Stomach smooth muscle (tissue), 2 donors: ENCODE data around the gene FAM3C.

Source experiments
- H3K27ac ChIP-seq: one replicate; pipeline ENCODE4 v1.7.0; 2013; ENCODE audit warnings: mild to moderate bottlenecking, low read length, inconsistent platforms
- H3K27me3 ChIP-seq, 2 donors: one replicate each; pipeline ENCODE4 v1.7.0; 2013; ENCODE audit warnings: low read length in 2 of 2; ENCODE audit not compliant: insufficient read depth in 2 of 2, control insufficient read depth in 1 of 2
- H3K36me3 ChIP-seq, 2 donors: one replicate each; pipeline ENCODE4 v1.7.0; 2013; ENCODE audit warnings: low read length in 2 of 2; ENCODE audit not compliant: control insufficient read depth in 2 of 2, insufficient read depth in 2 of 2
- H3K4me1 ChIP-seq: one replicate; pipeline ENCODE4 v1.7.0; 2013; ENCODE audit warnings: low read length; ENCODE audit not compliant: control insufficient read depth, insufficient read depth
- H3K4me3 ChIP-seq, 2 donors: one replicate each; pipeline ENCODE4 v1.7.0; 2013; ENCODE audit warnings: low read length in 2 of 2
- H3K9ac ChIP-seq, 2 donors: one replicate each; pipeline ENCODE4 v1.7.0; 2013; ENCODE audit warnings: low read length in 2 of 2, mild to moderate bottlenecking in 1 of 2
- H3K9me3 ChIP-seq, 2 donors: one replicate each; pipeline ENCODE4 v1.7.0; 2013; ENCODE audit warnings: low read length in 2 of 2; ENCODE audit not compliant: control insufficient read depth in 2 of 2
- donor health status: healthy.
- donor health status: Pancreatic carcinoma.

The FAM3C gene

GRCh38 chr7:121352323-121352722 lies 43.8 kb downstream of the FAM3C start:
- Histone ChIP-seq H3K27me3 (no peaks in the 10 kb centered on the region), H3K9ac (no peak overlapping the region), H3K27ac (no peak overlapping the region), H3K36me3 (peaks cover 4 to 24% of the 10 kb centered on the region in 2 donors), H3K9me3 (no peaks in the 10 kb centered on the region), H3K4me1 (no peaks in the 10 kb centered on the region), H3K4me3 (no peak overlapping the region)

- Histone ChIP-seq H3K4me1 (no peaks in the 10 kb centered on the region), H3K4me3 (no peak overlapping the region), H3K36me3 (peaks cover 2 to 23% of the 10 kb centered on the region in 2 donors)
These were observed 44.4 kb downstream of the FAM3C start for GRCh38 chr7:121351682-121352081.

GRCh38 chr7:121344497-121344896 lies 51.6 kb downstream of the FAM3C start:
- peaks cover 0 to 5% of the 10 kb centered on the region in 2 donors for H3K36me3 ChIP-seq
- no peak overlapping the region for H3K27ac ChIP-seq
- no peaks in the 10 kb centered on the region for H3K4me1 ChIP-seq
- no peak overlapping the region for H3K9ac ChIP-seq
- H3K9me3 ChIP-seq, result no peaks in the 10 kb centered on the region
- H3K4me3 ChIP-seq, result no peak overlapping the region
- H3K27me3 ChIP-seq, result no peaks in the 10 kb centered on the region

More at GRCh38 chr7:121351682-121352081, 44.4 kb downstream of the FAM3C start:
- Histone ChIP-seq H3K27ac (no peak overlapping the region), H3K9me3 (no peaks in the 10 kb centered on the region), H3K9ac (no peak overlapping the region), H3K27me3 (no peaks in the 10 kb centered on the region)

GRCh38 chr7:121344093-121344492 lies 52.0 kb downstream of the FAM3C start:
- no peaks in the 10 kb centered on the region for H3K4me1 ChIP-seq
- no peak overlapping the region for H3K9ac ChIP-seq
- no peak overlapping the region for H3K27ac ChIP-seq
- H3K27me3 ChIP-seq, result no peaks in the 10 kb centered on the region
- peaks cover 0 to 5% of the 10 kb centered on the region in 2 donors for H3K36me3 ChIP-seq
- H3K9me3 ChIP-seq, result no peaks in the 10 kb centered on the region
- no peak overlapping the region for H3K4me3 ChIP-seq

- H3K27me3 ChIP-seq, result no peaks in the 10 kb centered on the region
- H3K4me1 ChIP-seq, result no peaks in the 10 kb centered on the region
- no peak overlapping the region for H3K27ac ChIP-seq
- no peak overlapping the region for H3K9ac ChIP-seq
- H3K4me3 ChIP-seq, result no peak overlapping the region
- no peaks in the 10 kb centered on the region for H3K9me3 ChIP-seq
- H3K36me3 ChIP-seq, result peaks cover 0 to 5% of the 10 kb centered on the region in 2 donors
These were observed 52.8 kb downstream of the FAM3C start for GRCh38 chr7:121343302-121343701.

GRCh38 chr7:121342631-121343030 lies 53.5 kb downstream of the FAM3C start:
- Histone ChIP-seq H3K4me3 (no peak overlapping the region), H3K27ac (no peak overlapping the region), H3K27me3 (no peaks in the 10 kb centered on the region), H3K36me3 (peaks cover 0 to 5% of the 10 kb centered on the region in 2 donors), H3K9me3 (no peaks in the 10 kb centered on the region), H3K9ac (no peak overlapping the region), H3K4me1 (no peaks in the 10 kb centered on the region)

- Histone ChIP-seq H3K27me3 (no peaks in the 10 kb centered on the region), H3K36me3 (peaks cover 0 to 5% of the 10 kb centered on the region in 2 donors), H3K4me1 (no peaks in the 10 kb centered on the region), H3K4me3 (no peak overlapping the region), H3K27ac (no peak overlapping the region), H3K9ac (no peak overlapping the region), H3K9me3 (no peaks in the 10 kb centered on the region)
These were observed 54.2 kb downstream of the FAM3C start for GRCh38 chr7:121341933-121342332.

- no peak overlapping the region for H3K4me3 ChIP-seq
- no peaks in the 10 kb centered on the region for H3K36me3 ChIP-seq
- H3K27ac ChIP-seq, result no peak overlapping the region
- H3K27me3 ChIP-seq, result peaks cover 0 to 4% of the 10 kb centered on the region in 2 donors
- no peak overlapping the region for H3K9ac ChIP-seq
- H3K9me3 ChIP-seq, result no peaks in the 10 kb centered on the region
- H3K4me1 ChIP-seq, result no peaks in the 10 kb centered on the region
These were observed 57.0 kb downstream of the FAM3C start for GRCh38 chr7:121339082-121339481.

GRCh38 chr7:121337398-121337797 lies 58.7 kb downstream of the FAM3C start:
- Histone ChIP-seq H3K27ac (no peak overlapping the region), H3K4me1 (no peaks in the 10 kb centered on the region), H3K4me3 (no peak overlapping the region), H3K9me3 (no peaks in the 10 kb centered on the region), H3K36me3 (no peaks in the 10 kb centered on the region), H3K9ac (no peak overlapping the region), H3K27me3 (peaks cover under 1 to 4% of the 10 kb centered on the region in 2 donors)

- Histone ChIP-seq H3K9ac (no peak overlapping the region), H3K27me3 (peaks cover 5 to 11% of the 10 kb centered on the region in 2 donors), H3K36me3 (no peaks in the 10 kb centered on the region), H3K4me3 (no peak overlapping the region), H3K4me1 (no peaks in the 10 kb centered on the region), H3K9me3 (no peaks in the 10 kb centered on the region), H3K27ac (no peak overlapping the region)
These were observed 59.5 kb downstream of the FAM3C start for GRCh38 chr7:121336579-121336978.

GRCh38 chr7:121334875-121335648 lies 61.0 kb downstream of the FAM3C start:
- no peak overlapping the region for H3K27ac ChIP-seq
- peaks cover 11 to 24% of the 10 kb centered on the region in 2 donors for H3K27me3 ChIP-seq
- H3K4me3 ChIP-seq, result no peak overlapping the region
- H3K9me3 ChIP-seq, result no peaks in the 10 kb centered on the region
- no peak overlapping the region for H3K9ac ChIP-seq
- H3K4me1 ChIP-seq, result peaks cover 4% of the 10 kb centered on the region
- H3K36me3 ChIP-seq, result no peaks in the 10 kb centered on the region
